GM19043 (cell line): ENCODE results near the gene CD300H.
"Not testable (repeated sequence)": the region's sequence is repeated elsewhere in the genome, so short reads cannot be mapped to it uniquely, and the experiment has no call there.

Source experiments
- ATAC-seq: cut with Tn5 transposase; IDR thresholded peaks from one replicate; pipeline ENCODE4 v1.9.1; 2021; ENCODE audit warnings: low read depth; ENCODE audit not compliant: unreplicated experiment

CD300H gene

DNA sequence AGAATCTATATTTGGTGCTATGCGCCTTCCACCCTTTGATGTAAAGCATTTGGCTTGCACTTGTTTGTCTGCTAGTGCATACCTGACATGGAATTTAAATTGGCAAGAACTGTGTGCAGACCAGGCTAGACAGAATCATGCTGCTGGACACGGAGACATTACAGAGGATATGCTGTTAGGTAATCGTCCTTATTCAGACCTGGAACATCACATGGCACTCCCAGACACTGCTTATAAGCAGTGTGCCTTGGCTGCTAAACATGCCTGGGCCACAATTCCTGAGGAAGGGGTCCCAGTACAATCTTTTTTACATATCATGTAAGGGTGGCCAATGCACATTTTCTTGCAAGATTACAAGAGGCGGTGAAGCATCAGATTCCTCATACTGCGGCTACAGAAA, 18.4 kb upstream of the CD300H start:
- no peak for ATAC-seq

DNA sequence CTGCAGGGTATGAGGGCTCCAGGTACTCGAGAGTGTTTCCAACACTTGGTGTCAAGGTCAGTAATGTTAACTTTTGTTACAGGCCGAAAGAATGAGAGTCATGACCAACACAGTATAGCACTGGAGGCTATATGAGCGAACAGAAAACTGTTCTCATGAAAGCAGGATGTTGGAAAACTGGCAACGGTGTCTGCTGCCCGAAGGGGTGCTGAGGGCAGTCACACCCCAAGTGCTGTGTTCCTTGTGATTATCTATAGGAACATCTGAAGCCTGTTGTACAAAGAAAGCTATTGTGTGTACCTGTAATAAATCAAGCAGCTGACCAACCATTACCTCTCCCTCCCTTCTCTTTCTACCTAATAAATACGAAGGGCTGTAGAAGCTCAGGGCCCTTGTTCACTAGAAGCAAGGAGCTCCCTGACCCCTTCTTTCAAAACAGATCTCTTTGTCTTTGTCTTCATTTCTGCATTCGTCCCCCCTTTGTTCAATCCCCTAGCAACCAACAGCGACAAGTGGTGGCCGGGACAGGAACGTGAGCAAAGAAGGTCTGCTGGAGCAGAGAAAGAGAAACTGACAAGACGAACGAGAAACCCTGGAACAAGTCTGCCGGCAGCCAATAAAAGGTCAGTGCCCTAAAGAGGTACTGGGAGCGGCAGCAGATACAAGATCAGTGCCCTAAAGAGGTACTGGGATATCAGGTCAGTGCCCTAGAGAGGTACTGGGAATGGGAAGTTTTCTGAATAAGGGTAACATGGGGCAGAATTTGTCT, 17.2 kb upstream of the CD300H start:
- no peak for ATAC-seq

DNA sequence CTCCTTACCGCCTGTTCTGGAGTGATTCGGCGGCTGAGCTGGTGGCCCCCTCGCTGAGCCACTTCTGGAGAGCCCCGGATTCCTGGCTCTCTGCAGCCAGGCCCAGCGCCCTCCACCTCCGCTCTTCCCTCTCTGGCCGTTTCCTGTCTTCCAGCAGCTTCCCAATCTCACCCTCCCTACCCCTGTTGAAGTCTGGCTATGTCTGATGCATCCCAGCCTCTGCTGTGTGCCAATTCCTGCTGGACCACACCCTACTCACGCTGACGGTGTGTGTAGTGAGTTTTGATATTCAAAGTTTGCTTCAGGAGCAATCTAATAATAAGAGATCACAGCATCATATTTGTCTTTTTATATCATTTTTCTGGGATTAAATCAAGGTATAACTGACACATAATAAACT, 15.3 kb upstream of the CD300H start:
- ATAC-seq = no peak

DNA sequence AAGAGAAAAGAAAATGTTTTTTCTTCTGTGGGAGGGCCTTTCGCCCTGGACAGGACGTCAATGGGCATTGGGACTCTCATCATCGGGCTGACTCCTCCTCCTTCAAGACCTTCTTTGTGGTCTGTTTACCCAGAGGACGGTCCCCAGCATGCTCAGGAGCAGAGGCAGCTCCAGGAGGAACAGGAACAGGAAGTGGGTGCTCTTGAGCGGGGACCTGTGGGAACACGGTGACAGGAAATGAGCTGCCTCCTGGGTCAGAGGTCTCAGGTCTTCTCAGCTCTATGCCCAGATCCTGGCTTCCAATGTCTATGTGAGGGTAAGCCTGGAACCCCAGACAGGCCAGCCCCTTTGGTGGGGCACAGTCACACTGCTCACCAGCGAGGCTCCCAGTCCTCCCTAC, 12.6 kb upstream of the CD300H start:
- ATAC-seq = no peak

DNA sequence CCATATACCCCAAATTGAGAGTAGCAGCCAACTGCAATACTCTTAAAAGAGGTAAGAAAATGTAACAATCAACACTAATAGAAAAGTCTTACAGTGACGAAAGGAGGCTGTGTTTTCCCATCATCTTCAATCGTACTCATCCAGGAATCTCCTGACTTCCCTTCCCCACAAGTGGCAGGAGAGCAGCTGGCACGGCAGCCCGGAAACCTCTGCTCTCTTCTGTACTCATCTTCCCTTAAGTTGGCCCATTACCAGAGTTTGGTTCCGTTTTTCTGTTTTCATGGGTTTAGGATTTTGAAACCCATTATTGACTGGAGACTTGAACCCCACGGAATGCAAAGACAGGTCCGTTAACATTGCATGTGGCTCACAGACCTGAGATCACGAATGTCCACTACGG, 11.7 kb upstream of the CD300H start:
- ATAC-seq = no peak

DNA sequence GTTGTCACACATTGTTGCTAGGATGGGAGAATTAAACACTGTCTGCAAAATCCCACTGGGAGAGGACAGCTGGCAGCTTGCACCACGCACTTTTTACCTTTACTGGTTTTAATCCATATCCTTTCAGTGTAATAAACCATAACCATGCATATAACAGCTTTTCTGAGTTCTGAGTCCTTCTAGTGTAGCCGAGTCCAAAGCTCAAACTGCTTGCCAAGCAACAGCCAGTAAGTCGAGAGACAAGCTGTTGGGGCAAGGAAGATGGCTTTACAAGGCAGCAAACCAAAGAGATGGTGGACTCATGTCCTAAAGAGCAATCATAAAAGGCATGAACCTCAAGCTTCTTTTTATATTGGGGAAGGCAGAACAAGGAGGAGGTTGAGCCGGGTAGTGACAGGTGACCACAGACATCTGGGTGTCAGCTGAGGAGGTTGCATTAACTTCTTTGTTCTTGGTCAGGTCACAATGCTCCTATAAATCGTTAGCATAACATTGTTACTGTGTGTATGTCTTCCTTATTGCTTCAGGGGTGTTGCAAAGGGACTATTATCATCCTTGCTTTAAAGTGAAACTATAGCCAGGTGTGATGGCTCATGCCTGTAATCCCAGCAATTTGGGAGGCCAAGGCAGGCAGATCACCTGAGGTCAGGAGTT, 7.3 kb upstream of the CD300H start:
- no peak for ATAC-seq

DNA sequence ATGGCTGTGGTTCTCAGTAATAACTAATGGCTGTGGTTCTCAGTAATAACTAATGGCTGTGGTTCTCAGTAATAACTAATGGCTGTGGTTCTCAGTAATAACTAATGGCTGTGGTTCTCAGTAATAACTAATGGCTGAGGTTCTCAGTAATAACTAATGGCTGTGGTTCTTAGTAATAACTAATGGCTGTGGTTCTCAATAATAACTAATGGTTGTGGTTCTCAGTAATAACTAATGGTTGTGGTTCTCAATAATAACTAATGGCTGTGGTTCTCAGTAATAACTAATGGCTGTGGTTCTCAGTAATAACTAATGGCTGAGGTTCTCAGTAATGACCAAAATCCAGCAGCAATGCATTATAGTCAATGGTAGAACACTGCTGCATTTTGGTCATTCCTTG, 6.3 kb upstream of the CD300H start:
- ATAC-seq = not testable (repeated sequence)

DNA sequence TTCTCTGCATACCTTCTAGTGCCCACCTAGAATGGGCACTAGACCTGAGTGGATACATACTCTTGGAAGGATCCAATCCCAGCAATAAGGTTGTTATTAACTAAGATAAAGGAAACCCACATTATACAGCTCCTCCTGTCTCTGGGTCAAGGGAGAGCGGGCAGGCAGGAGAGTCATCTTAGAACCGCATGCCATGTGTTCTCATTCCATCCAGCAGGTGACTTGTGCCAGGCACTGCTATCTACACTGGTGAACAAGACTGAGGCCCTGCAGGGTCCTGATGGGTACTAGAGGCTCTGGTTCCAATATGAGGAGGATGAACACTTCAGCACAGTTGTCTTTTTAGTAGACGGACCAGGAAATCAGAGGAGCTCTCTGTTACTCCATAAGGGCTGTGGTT, 5.9 kb upstream of the CD300H start:
- no peak for ATAC-seq

DNA sequence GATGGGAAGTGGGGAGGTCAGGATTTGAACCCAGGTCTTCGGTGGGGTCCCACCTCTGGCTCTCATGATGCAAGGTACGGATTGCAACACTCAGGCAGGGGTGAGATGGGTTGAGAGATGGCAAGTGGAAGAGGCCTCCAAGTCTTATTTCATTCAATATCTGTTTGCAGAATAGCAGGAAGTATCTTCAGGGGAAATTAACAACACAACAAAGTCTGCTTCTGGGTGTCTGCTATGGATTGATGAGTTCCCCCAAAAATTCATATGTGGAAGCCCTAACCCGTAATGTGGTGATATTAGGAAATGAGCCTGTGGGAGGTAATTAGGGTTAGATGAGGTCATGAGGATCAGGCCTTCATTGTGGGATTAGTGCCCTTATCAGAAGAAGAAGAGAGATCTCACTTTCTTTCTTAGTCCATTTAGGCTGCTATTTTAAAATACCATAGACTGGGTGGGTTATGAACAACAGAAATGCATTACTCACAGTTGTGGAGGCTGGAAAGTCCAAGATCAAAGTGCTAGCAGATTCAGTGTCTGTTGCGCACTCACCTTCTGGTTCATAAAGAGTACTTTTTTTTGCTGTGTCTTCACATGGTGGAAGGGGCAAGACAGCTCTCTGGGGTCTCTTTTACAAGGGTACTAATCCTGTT, 4.4 kb upstream of the CD300H start:
- ATAC-seq = no peak

DNA sequence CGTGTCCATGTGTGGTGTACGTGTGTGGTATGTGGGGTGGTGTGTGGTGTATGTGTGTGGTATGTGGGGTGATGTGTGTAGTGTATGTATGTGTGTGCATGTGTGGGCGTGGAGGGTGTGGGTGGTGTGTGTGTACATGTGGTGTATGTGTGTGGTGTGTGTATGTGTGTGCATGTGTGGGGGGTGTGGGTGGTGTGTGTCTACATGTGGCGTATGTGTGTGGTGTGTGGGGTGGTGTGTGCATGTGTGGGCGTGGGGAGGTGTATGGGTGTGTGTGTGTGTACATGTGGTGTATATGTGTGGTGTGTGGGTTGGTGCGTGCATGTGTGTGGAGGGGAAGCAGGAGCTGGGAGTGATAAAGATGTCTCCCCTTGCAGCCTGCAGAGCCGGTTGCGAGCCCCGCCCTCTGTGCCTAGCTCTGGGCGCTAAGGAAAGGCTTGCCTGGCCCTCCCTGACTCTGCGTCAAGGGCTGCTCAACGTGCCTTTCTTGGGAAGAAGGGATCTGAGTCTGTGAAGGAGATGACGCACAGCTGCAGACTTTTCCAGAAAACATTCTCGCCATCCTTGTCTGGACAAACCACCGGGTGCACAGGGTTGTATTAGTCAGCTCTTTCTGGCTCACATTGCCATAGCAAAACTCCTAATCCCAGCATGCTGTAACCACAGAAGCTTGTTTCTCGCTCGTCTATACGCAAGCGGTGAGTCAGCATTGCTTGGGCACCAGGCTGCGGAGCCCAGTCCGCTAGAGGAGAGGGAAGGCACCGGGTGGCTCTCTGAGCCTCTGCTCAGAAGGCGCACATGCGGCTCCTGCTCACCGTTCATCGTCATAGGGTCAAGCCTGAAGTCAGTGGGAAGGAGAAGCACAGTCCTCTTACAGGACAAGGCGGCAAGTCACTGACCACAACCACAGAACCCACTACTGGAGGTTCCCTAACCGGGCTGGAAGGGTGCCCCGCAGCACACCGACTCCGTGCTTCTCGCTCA, 2.0 kb upstream of the CD300H start:
- no peak for ATAC-seq

DNA sequence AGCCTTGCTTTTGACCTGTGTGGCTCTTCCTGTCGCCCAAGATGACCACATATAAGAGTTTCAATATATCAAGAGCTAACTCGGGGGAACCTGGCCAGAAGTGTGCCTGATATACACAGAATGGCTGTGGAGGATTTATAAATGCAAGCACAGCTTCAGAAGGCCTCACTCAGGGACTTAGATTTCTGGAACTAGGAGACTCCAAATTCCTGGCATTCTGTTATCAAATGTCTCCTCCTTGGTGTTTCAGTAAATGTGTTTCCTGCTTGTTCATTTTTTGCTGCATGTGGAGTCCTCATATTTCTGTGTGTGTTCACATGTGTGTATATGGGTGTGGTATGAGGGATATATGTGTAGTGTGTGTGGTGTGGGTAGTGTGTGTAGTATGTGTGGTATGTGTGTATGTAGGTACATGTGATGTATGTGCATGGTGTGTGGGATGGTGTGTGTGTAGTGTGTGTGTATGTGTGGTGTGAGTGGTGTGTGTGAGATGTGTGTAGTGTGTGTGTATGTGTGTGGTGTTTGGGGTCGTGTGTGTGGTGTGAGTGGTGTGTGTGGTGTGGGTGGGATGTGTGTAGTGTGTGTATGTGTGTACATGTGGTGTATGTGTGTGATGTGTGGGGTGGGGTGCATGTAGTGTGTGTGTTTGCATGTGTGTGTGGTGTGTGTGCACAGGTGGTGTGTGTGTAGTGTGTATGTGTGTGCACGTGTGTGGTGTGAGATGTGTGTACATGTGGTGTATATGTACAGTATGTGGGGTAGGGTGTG, 981 bp upstream of the CD300H start:
- ATAC-seq = no peak

DNA sequence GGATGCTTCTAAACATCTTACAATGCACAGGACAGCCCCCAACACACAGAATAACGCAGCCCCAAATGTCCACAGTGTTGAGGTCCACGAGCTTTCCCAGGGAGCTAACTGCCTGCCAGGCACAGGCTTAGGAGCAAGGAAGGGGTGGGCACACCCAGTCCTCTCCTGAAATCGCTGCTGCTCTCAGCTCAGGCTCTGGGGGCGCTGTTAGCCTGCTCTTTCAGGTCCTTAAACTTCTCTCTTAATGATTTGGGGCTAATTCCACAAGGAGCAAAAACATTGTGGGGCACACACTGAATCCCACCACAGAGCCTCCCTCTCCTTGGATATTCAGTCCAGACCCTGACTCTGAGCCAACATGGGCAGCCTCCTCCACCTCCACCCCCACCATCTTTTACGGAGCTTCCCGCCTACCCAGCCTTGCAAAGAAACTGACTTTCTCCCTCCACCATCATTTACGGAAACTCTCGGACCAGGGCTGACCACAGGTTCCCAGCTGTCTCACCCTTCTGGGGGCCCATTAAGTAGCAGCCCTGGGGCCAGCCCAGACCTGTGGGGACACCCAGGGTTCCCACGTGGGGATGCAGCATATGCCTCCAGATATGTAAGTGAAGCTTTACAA, 1.1 kb downstream of the CD300H start:
- ATAC-seq = no peak

DNA sequence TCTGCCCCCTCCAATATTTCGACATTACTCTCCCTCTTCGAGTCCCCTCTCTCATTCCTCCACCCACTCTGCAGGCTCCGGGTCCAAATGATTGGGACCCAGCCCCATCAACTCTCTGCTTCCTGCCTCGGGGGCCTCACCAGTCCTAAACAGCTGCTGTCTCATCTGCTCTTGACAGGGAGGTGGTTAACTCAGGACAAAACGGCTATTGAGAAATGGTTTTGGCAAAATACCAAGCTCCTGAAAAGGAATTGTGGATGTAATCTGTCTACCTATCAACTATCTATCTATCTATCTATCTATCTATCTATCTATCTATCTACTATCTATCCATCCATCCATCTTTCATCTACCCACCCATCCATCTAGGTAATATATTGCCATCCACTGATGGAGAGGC, 2.2 kb downstream of the CD300H start:
- ATAC-seq = no peak

DNA sequence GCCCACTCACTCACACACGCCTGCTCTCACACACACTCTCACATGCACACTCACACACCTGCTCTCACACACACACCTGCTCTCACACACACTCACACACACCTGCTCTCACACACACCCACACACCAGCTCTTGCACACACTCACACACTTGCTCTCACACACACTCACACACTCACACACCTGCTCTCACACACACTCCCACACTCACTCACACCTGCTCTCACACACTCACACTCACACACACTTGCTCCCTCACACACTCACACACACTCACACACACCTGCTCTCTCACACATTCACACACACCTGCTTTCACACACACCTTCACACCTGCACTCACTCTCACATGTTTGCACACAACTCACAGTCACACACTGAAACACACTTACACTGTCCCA, 4.0 kb downstream of the CD300H start:
- ATAC-seq = no peak

DNA sequence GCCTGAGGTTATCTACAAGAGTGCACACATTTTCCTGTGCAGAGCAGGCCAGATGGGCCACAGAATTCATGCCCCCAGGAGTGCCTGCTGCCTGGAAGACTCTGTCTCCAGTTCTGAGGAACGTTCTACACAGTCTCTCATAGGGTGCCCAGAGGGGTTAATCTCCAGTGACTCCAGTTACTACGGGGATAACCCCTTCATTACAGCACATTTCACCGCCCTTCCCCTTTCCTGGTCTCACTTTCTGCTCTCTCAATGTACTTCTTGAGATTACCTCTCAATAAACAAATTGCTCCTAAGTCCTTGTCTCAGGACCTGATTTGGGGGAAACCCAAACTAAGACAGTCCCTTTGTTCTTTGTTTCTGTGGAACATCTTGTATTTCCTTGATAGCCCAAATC, 5.7 kb downstream of the CD300H start:
- ATAC-seq = no peak

DNA sequence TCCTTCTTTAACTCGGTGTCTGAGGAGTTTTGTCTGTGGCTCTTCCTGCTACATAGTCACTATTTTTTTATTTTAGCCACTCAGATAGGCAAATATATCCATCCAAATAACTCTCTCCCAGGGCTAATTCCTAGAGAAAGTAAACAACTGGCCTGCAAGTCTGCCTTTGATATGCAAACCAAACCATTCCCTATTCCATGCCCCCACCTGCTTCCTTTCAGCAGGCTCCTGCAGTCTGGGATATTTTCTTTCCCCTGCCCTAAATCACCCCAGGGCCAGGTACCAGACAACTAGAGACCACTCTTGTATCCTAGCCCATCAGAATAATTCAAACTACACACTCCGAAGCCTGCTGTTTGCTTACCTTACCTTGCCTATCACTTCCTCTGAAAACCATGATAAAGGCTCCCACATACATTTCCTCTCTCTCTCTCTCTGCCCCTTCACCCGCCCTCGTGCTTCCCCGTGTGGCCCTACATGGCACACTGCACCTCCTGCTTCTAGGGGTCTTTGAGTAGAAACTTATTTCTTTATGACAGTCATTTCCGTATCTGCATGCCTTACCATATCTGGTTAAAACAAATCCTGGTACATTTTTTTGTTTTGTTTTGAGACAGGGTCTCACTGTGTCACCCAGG, 8.3 kb downstream of the CD300H start:
- ATAC-seq = no peak

DNA sequence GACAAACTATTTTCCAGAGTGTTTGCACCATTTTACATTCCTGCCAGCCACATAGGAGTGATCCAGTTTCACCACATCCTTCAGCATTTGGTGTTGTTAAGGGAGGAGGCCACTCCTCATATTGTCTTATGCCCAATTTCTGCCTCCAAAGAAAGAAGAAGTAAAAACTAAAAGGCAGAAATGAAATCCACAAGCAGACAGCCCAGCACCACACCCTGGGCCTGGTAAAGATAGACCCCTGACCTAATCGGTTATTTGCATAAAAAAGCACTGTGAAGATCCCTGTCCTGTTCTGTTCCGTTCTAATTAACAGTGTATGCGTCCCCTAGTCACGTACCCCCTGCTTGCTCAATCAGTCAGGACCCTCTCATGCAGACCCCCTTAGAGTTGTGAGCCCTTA, 8.9 kb downstream of the CD300H start:
- not testable (repeated sequence) for ATAC-seq

DNA sequence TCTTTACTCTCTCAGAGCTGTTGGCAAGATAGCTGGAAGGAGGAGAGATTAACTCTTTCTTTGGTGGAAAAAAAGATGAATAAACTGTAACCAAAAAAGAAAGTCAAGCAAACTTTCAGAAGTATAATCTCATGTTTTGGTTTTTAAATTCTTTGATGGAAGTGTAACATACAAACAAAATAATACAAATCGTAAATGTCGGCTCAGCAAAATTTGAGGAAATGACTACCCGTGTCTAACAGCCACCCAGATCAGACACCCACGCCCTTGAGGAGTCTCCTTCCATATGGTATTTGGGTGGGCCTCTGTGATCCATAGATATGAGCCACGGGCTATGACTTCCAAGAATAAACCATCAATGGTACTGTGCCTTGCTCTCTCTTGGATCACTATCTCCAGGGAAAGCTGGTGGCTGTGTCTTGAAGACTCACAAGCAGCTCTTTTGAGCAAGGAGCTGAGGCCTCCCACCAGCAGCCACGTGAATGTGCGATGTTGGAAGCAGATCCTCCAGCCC, 11.8 kb downstream of the CD300H start:
- no peak for ATAC-seq

DNA sequence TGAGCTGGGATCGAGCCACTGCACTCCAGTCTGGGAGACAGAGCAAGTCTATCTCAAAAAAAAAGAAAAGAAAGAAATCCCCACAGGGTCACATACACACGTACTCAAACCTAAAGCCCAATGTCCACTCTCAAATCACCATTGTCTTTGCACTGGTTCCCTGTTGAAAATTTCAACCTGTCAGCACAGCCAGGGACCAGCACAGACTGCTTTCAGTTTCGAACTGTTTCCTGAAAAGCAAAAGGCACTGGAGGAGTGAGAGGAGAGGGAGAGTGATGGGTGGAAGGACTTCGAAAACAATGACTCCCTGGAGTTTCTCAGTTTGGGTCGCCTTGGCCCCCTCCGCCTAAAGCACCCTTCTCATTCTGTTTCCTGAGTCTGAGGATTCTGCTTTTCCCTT, 12.4 kb downstream of the CD300H start:
- no peak for ATAC-seq
